ENCODE measurements around the gene PAX7.

The PAX7 gene

GRCh38 chr1:18642278-18643095, 11.8 kb downstream of the PAX7 start:
- DNase-seq: no peak

DNA sequence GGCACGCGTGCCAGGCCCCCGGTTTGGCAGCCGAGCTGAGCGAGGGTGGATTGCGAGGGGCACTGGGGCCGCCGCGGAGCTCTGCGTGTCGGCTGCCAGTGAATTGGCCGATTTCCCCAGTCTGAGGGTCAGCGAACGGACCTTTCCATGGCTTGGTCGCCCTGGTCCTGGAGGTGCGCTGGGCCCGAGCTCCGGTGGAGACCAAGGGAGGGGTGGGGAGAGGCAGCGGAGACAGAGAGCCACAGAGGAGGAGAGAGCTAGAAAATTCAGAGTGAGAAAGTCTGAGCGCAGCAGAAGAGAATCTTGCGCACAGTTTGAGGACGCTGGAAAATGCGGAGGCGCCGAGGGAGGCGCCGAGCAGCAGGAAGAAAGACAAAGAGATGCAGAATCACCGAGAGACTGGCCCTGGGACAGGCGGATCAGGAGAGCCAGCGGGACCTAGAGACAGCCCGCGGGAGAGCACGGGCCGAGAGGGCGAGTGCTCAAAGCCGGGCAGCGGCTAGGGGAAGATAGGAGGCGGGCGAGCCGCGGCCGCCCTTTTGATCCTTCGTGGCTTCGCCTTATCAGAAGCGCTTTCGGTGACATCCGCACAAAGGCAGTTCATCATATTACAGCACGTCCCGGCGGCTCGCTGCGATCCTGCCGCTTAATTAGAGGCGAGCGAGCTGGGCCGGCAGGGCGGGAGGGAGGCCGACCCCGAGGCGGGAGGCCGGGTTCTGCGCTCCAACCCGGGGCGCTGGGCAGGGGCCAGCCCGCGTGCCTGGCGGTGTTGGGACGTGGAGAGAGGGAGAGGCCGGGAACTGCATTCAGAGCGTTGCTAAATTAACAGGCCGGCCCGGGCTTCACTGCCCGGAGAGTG, 12.7 kb downstream of the PAX7 start:
- no peak for DNase-seq

DNA sequence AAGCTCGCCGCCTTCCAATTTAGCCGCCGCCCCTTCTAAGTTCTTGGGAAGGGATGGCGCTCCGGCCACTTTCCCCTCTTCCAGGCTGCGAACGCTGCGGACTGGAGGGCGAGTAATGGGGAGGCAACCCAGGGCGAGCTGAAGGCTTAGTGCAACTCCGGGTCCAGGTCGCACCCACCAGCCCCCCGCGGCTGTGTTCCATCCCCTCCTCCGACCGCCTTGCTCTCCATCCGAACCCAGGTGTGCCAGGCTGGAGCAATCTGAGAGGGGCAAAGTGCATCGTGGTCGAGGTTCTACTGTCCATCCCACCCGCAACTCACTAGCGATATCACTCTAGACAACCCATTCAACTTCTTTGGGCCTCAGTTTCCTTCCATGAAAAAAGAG, 13.4 kb downstream of the PAX7 start:
- no peak for DNase-seq

- DNase-seq: no peak
Observed at GRCh38 chr1:18644446-18644845, 13.8 kb downstream of the PAX7 start.

DNA sequence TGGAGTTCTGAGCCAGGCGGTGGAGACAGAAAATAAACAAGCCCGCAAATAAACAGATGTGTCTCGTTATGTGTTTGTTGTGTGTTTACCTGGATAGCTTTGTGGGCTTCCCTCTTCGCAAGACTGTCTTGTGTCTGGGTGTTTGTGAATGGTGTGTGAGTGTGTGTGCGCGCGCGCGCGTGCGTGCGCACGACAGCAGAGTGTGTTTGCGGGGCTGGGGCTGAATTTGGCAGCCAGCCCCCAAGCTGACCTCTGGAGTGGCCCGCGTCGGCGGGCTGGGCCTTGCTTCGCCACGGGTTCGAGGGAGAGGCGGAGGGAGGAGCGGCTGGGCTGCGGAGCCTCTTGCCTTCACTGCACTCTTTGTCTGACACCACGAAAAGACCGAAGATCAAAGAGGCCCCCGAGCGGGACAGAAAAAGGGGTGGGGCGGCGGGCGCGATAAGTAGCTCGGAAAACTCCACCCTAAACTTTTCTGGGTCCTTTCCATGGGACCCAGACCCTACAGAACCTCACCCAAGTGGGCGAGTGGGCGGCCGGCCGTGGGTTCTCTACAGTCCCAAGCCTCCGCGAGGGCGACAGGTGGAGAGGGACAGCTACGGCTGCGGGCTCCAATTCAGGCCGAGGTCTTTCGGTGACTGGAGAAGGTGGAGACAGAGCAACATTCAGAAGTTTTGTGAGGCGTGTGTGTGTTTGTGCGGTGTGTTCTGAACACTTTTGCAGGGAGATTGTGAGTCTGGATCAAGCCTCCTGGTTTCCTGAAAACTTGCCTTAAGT, 14.5 kb downstream of the PAX7 start:
- no peak for DNase-seq

DNA sequence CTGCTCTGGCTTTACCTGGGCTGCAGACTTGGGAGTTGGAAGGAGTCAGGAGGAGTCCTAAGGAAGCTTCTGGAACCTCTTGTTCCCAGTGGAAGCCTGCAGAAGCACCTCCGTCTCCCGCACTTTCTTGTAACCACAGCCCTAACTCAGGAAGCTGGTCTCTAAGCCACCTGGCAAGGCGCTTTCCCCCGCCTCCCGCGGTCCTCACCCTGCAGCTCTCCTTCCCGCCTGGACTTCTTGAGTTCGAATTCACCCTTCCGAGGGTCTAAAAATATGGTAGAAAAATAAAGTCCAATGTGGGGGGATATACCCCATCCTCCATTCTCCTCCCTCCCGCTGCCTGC, 15.1 kb downstream of the PAX7 start:
- no peak for DNase-seq

GRCh38 chr1:18646091-18646785, 15.6 kb downstream of the PAX7 start:
- no peak for DNase-seq

DNA sequence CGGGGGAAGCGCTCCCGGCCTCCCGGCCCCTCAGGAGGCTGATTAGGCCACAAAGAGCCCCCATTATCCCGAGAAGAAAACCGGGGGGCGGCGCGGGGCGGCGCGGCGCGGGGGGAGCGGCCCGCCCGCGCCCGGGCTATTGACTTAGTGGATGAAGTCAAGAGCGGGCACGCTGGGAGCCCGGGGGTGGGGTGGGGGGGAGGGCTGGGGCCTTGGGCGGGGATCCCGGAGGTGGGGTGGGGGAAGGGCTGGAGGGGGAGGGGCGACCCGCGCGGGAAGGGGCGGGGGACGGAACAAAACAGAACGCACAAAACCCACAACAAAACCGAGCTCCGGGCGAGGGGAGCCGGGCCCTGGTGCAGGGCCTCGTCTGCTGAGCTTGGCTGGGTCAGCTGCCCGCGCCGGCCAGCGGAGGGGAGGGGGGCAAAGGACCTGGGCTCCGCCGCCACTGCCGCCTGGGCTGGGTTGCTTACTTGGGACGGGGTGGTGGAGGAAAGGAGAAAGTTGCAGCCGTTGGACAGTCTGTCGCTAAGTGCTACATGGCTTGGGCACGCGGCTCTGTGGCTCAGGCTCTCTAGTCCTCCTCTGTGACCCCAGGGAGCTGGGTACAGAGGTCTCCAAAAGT, 16.3 kb downstream of the PAX7 start:
- no peak for DNase-seq

DNA sequence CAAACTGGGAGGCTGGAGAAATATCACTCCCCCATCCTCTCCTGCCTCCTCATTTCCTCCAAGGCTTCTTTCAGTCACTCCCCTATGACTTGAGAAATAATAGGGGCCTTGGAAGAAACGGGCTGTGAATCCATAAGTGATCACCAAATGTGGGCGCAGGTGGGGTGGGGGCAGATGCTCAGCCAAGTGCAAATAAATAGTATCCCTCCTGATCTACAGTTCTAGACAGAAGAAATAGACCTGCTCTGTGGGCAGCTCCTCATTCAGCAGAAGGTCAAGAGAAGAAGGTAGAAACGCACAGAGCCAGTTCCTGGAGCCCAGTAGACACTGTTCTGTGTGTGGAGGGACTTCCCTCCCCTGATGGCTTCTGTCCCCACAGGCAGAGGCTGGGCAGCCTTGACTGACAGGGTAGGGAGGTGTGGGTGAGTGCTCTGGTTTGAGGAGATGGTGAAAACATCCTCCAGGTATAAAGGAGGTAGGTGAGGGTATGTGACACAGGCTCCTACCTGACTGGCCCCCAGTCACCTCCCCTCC, 17.1 kb downstream of the PAX7 start:
- DNase-seq: no peak

DNA sequence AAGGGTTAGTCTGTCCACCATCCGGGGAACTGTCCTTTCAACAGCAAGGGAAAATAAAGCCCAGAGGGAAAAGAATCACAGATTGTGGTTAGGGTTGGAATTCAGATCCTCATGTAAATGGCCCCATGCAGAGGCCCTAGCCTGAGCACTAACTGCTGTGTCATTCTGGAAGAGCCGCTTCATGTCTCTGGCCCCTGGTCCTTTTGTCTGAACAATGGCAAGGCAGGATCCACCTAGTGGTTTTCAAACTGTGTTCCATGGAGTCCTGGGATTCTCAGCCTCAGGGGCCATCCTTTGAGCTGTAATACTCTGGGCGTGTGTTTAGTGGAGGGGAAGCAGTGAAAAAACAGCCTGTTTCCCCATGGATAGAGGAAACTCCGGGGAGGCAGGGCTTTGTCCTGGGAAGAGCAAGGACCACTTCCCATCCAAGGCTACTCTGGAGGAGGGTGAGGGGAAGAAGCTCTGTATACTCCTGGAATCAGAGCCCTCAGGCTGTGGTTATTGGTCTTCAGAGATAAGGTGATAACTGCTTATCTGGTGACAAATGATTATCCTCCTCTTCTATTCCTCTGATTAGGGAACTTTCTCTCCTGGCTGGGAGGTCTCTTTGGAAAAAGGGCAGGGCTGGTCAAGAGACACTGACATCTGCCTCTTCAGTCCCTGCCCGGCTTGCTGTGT, 19.2 kb downstream of the PAX7 start:
- DNase-seq: no peak

DNA sequence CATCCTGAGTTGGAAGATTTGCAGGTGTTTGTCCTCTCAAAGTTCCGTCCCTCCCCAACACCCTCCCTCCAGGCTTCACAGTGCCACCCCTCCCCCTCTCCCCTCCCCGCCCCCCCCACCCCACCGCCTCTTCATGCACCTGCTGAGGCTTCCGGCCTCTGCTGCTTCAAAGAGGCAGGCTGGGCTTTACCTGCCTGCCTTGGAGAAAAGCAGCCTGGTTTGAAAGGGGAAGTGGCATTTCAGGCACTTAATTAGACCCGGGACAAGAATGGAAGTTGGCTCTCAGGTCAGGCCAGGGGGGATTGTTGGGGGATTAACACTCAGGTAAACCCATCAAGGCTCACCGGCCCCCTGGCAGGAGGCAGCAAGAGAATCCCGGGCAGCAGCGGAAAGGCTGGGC, 21.1 kb downstream of the PAX7 start:
- DNase-seq: no peak

- no peak for DNase-seq
Observed at GRCh38 chr1:18652791-18653190, 22.1 kb downstream of the PAX7 start.

DNA sequence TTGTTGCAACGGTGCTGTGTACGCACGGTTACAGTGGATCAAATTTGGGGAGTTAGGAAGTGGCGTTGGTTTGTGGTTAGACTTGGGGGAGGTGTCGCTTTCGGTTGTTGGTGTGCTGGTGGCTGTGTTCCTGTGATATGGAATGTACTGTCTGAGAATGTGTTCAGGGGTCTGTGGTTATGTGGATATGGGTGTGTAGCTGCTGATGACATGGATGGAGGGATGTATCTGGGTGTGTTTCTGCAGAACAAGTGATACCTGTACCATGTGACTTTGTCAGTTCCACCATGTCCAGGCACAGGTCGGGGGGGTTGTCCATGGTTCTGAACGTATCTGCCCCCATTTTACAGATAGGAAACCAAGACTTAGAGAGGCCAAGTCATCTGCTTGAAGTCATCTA, 22.7 kb downstream of the PAX7 start:
- DNase-seq: no peak

DNA sequence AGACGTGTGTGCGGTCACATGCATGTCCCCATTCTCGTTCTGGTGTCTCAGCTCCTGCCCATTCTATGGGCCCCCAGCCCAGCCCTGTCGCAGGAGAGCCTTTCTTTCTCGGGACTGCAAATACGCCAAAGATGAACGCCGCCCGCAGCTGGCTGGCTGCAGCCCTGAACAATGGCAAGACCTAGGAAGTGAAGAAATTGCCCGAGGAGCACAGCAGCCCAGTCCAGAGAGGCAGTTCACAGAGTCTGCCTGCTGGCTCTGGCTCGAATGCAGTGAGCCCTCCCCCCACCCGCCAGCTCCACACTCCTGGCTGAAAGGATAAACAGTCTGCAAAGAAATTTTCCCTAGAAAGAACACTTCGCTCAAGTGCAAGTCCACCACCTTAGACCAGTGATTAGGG, 23.3 kb downstream of the PAX7 start:
- no peak for DNase-seq

- DNase-seq: no peak
Observed at GRCh38 chr1:18654599-18654998, 24.0 kb downstream of the PAX7 start.

DNA sequence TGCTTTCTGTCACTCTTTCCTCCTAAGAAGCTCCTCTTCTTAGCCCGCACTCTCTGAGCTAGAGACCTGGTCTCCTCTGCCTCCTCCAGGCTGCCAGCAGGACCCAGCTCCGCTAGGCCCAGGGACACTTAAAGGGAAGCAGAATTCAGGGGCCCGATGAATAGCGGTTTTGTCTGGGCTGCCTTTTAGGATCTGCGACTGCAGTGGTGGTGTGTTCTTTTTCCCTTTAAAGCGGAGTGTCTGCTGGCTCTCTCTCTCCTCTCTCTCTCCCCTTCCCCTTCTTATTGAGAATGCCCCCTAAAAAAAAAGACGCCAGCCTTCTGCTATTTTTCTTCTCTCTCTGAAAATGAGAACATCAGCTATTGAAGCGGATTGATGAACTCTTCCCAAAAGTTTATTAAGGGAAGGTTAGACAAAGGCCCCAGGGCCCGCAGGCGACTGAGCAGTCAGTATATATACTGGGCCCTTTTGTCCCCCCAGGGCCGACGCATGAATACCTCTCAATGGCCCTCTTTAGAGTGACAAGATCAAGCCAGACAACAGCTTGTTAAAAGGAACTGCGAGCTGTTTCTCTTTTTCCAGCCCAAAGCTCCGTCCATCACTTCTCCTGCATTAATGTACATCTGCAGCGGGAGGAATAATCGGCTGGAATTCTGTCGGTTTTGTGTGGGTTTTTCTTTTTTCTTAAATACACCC, 27.0 kb downstream of the PAX7 start:
- DNase-seq: no peak

DNA sequence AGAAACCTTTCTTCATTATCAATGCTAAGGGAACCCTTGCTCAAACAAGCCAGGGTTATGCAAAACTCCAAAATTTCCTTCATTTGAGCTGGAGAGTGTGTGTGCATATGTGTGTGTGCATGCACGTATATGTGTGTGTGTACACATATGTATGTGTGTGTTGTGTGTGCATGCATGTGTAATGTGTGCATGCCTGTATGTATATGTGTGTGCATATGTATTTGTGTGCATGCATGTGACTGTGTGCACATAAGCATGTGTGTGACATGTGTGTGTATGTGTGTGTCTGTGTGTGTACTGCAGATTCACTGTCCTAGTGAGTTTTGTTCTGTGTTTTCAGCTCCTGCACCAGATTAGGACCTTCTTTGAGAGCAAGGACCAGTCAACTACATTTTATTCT, 28.2 kb downstream of the PAX7 start:
- no peak for DNase-seq

GRCh38 chr1:18661404-18662285, 31.0 kb downstream of the PAX7 start:
- DNase-seq: no peak

- DNase-seq: no peak
Observed at GRCh38 chr1:18662286-18662639, 31.6 kb downstream of the PAX7 start.

GRCh38 chr1:18666317-18666920, 35.8 kb downstream of the PAX7 start:
- no peak for DNase-seq

Measured in NCI-H2171 (cell line).